A673 (cell line): ENCODE measurements around the gene ENOX1. TPM values are rescaled to one million over a fixed set of nuclear protein-coding genes. Genes with fewer than 3 reads are reported as not detected.

Source experiments
- BruUV-seq: library from RNA; stranded (reverse); fragments of 400-500 nt; replicated peaks from 2 replicates; lab custom pipeline; 2021; lab: Mats Ljungman, UMichigan
- CTCF ChIA-PET: fragments of 300-600 bp; sonication (Branson Sonifier 250); formaldehyde crosslinking; loops from one replicate; lab custom pipeline; 2022; ENCODE audit warnings: antibody characterized with exemption; lab: Charles Lee
- POLR2A ChIA-PET: fragments of 300-600 bp; sonication (Branson Sonifier 250); formaldehyde crosslinking; loops from one replicate; lab custom pipeline; 2022; ENCODE audit warnings: antibody characterized with exemption; ENCODE audit not compliant: low non-redundant PET; lab: Charles Lee
- DNase-seq: peaks from one replicate; pipeline ENCODE4 v3.0.0-alpha.2; 2015; ENCODE audit warnings: low spot score
- H3K27ac ChIP-seq: fragments of 200-600 bp; sonication (generic); 2 replicates; pipeline ENCODE4 v1.5.1; 2016; ENCODE audit warnings: mixed run types, low read depth, mild to moderate bottlenecking, mixed read lengths, antibody characterized with exemption, low read length; ENCODE audit not compliant: poor library complexity, severe bottlenecking
- H3K27me3 ChIP-seq: fragments of 200-600 bp; sonication (generic); replicated peaks from 2 replicates; pipeline ENCODE4 v1.6.1; 2017; ENCODE audit warnings: mixed run types, low read depth, mild to moderate bottlenecking, mixed read lengths, antibody characterized with exemption, low read length; ENCODE audit not compliant: insufficient read depth, poor library complexity
- H3K36me3 ChIP-seq: fragments of 200-600 bp; sonication (generic); 2 replicates; pipeline ENCODE4 v1.6.1; 2016; ENCODE audit warnings: mixed run types, mild to moderate bottlenecking, mixed read lengths, antibody characterized with exemption, low read length; ENCODE audit not compliant: insufficient read depth, poor library complexity, severe bottlenecking
- H3K4me1 ChIP-seq: fragments of 200-600 bp; sonication (generic); 2 replicates; pipeline ENCODE4 v1.6.1; 2017; ENCODE audit warnings: mixed run types, mild to moderate bottlenecking, mixed read lengths, antibody characterized with exemption, low read length; ENCODE audit not compliant: insufficient read depth, poor library complexity, severe bottlenecking
- H3K4me3 ChIP-seq: fragments of 200-600 bp; sonication (generic); 2 replicates; pipeline ENCODE4 v1.5.1; 2016; ENCODE audit warnings: low read depth, mixed run types, mild to moderate bottlenecking, mixed read lengths, low read length; ENCODE audit not compliant: poor library complexity, severe bottlenecking
- H3K9me3 ChIP-seq: fragments of 200-600 bp; sonication (generic); 2 replicates; pipeline ENCODE4 v1.6.1; 2016; ENCODE audit warnings: mixed run types, low read depth, mild to moderate bottlenecking, mixed read lengths, antibody characterized with exemption, low read length; ENCODE audit not compliant: poor library complexity, severe bottlenecking
- CTCF ChIP-seq: fragments of 300-800, 200-600 bp; sonication (generic); conservative IDR thresholded peaks from 2 replicates; pipeline ENCODE4 v1.5.1; 2017; ENCODE audit warnings: low read depth, mild to moderate bottlenecking, antibody characterized with exemption, low read length, moderate library complexity, mixed read lengths
- EZH2 ChIP-seq: fragments of 200-600 bp; sonication (generic); IDR thresholded peaks from 2 replicates; pipeline ENCODE4 v1.6.1; 2017; ENCODE audit warnings: borderline replicate concordance, low read depth, mild to moderate bottlenecking, mixed read lengths, antibody characterized with exemption, low read length; ENCODE audit not compliant: poor library complexity, severe bottlenecking
- intact Hi-C: fragments of 100-400 bp; cut with micrococcal nuclease; formaldehyde crosslinking; loops from one replicate; pipeline ENCODE4 v1.10.0; 2022; ENCODE audit not compliant: unreplicated experiment
- total RNA-seq: library from RNA; stranded (reverse); gene quantifications from 2 replicates; pipeline ENCODE4 v1.2.3, GENCODE V29; 2021

Gene ENOX1
- total RNA-seq, 1 experiment from 2014 or later = 4.4 TPM

- H3K9me3 ChIP-seq = no peaks in the 10 kb centered on the region
- ChIA-PET CTCF (no interaction called here), POLR2A (no interaction called here)
- H3K27ac ChIP-seq = no peak overlapping the region
- TF ChIP-seq EZH2 (no peak), CTCF (no peak)
- no peaks in the 10 kb centered on the region for H3K27me3 ChIP-seq
- H3K4me1 ChIP-seq = peaks cover 44% of the 10 kb centered on the region
- BruUV-seq = no TSS peak
- no peak overlapping the region for H3K4me3 ChIP-seq
- DNase-seq = no peak
- no peaks in the 10 kb centered on the region for H3K36me3 ChIP-seq
- intact Hi-C loops = no loop called here
Observed at GRCh38 chr13:43293986-43294385, 492.8 kb downstream of the ENOX1 start.

GRCh38 chr13:43293561-43293960 is 493.2 kb downstream of the ENOX1 start:
- no peak for TF ChIP-seq EZH2
- TF ChIP-seq CTCF = no peak
- intact Hi-C loops = no loop called here
- no peaks in the 10 kb centered on the region for H3K36me3 ChIP-seq

GRCh38 chr13:43293008-43293407 is 493.8 kb downstream of the ENOX1 start:
- H3K9me3 ChIP-seq = no peaks in the 10 kb centered on the region
- DNase-seq = no peak
- no TSS peak for BruUV-seq
- ChIA-PET POLR2A (no interaction called here), CTCF (no interaction called here)
- no peaks in the 10 kb centered on the region for H3K27me3 ChIP-seq
- H3K4me3 ChIP-seq = no peak overlapping the region
- H3K36me3 ChIP-seq = no peaks in the 10 kb centered on the region
- H3K4me1 ChIP-seq = peaks cover 38% of the 10 kb centered on the region
- intact Hi-C loops = no loop called here
- no peak overlapping the region for H3K27ac ChIP-seq
- TF ChIP-seq EZH2 (no peak), CTCF (no peak)

More at GRCh38 chr13:43293561-43293960, 493.2 kb downstream of the ENOX1 start:
- Histone ChIP-seq H3K27me3 (no peaks in the 10 kb centered on the region), H3K27ac (no peak overlapping the region), H3K4me3 (no peak overlapping the region), H3K9me3 (no peaks in the 10 kb centered on the region), H3K4me1 (peaks cover 44% of the 10 kb centered on the region)
- DNase-seq = no peak
- POLR2A ChIA-PET = no interaction called here
- CTCF ChIA-PET = no interaction called here
- BruUV-seq = no TSS peak
